Subcutaneous adipose tissue (tissue), 4 donors: Measurements from ENCODE around the gene ZMYND12. TPM values are rescaled to one million over a fixed set of nuclear protein-coding genes. Genes with fewer than 3 reads are reported as not detected.

Experiments used
- small RNA-seq: library from RNA; depleted of rRNA; stranded (forward); fragments of <200 nt; gene quantifications from one replicate; pipeline ENCODE3, GENCODE V24; 2016
- total RNA-seq, 4 donors: library from RNA; depleted of rRNA; stranded (reverse); fragments of >200 nt; gene quantifications; one replicate each; pipeline ENCODE4 v1.1.0, GENCODE V29; 2016
- TF ChIP-seq, protein P1 (sequence below): fragments of 450-650 bp; IDR thresholded peaks from one replicate; pipeline ENCODE4 v1.5.1; 2016; ENCODE audit warnings: low read depth, mild to moderate bottlenecking, control low read depth, antibody characterized with exemption, moderate library complexity

The ZMYND12 gene
- total RNA-seq, 4 donors from 2014 or later, result 3.1 to 7.5 (median 3.7) TPM; not detected in 1

DNA sequence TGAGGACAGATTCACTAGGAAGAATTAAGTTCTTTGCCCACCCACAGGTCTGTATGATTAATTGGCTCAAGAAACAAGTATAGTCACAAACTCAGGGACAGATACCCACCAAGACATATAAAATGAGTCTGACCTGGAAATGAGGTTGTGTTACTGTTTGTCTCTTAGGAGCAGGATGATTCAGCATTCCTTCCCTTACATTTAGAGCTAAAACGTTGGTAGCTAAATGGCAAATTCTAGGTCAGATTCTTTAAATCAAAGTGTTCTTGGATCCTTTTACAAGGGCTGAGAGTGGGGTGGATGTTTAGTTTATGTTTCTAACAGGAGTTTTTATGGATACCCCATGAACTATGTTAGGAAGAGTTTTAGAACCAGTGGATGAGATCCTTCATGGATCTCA is 70.5 kb downstream of the ZMYND12 start:
- TF ChIP-seq, protein P1, sequence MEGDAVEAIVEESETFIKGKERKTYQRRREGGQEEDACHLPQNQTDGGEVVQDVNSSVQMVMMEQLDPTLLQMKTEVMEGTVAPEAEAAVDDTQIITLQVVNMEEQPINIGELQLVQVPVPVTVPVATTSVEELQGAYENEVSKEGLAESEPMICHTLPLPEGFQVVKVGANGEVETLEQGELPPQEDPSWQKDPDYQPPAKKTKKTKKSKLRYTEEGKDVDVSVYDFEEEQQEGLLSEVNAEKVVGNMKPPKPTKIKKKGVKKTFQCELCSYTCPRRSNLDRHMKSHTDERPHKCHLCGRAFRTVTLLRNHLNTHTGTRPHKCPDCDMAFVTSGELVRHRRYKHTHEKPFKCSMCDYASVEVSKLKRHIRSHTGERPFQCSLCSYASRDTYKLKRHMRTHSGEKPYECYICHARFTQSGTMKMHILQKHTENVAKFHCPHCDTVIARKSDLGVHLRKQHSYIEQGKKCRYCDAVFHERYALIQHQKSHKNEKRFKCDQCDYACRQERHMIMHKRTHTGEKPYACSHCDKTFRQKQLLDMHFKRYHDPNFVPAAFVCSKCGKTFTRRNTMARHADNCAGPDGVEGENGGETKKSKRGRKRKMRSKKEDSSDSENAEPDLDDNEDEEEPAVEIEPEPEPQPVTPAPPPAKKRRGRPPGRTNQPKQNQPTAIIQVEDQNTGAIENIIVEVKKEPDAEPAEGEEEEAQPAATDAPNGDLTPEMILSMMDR, result no peak

DNA sequence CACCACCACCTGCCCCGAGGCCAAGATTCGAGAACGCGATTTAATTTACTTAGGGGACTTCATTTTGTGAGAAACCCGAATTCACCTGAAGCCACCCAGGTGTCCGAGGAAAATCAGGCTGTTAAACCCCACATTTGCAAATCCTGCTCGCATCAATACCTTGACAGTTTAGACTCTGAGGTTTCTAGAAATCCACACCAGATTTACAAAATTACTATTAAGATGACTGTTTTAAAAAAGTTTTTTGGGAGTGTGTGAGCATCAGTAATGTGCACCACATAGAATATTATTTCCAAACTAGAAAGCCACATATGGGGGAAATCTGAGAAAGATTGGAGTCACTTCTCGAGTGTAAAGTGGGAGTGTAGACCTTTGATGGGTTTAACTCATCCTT is 74.5 kb downstream of the ZMYND12 start:
- TF ChIP-seq, protein P1, result no peak

DNA sequence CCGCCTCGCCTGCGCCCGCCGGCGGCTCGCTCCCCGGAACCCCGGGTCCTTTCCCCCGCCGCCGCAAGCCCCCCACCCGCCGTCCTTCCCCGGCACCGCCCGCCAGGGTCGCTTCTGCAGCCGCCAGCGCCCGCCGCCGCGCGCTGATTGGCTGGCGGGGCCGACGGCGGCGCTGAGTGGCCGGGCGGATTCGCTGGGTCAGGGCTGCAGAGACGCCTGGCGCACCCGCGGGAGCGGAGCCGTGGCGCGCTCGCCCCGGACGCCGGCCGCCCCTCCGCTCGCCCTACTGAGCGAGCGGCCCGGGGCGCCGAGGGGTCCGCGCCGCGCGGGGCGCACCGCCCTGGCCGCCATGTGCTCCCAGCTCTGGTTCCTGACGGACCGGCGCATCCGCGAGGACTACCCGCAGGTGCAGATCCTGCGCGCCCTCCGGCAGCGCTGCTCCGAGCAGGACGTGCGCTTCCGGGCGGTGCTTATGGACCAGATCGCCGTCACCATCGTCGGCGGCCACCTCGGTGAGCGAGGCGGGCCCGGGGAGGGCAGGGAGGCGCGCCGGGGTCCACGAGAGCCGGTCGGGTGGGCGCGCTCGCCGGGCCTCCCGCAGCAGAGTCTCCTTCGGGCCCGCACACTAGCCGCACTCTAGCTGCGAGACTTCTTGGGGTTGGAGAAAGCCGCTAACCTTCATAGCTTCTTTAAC is 75.1 kb downstream of the ZMYND12 start, which contains the start of gene RIMKLA:
Gene RIMKLA (plus strand): TSS at position 207 of the 694 bp plus-strand sequence. CDS start 143 bp downstream, at position 350.
- TF ChIP-seq, protein P1, result no peak

Small RNA genes lying within 50 kb of the gene (small RNA-seq; reads per million reads assigned to genes)
- not detected for gene TMSB4XP1

Other genes starting within 250 kb of the ZMYND12 start
- 10 to 100 TPM; 50.2 to 63.1 (median 56.6) TPM for gene FOXJ3, start 120.8 kb downstream of the ZMYND12 start, total RNA-seq
- gene RIMKLA, start 75.2 kb downstream of the ZMYND12 start, total RNA-seq, result under 1 TPM; 0.16 to 0.22 (median 0.18) TPM
- 10 to 100 TPM; 46.3 to 92.4 (median 64.0) TPM for gene PPCS, start 521 bp upstream of the ZMYND12 start, total RNA-seq
- 1 to 10 TPM; 1.9 to 3.9 (median 2.3) TPM for gene CCDC30, start 7.3 kb upstream of the ZMYND12 start, total RNA-seq
- gene PPIH, start 202.4 kb upstream of the ZMYND12 start, total RNA-seq, result 10 to 100 TPM; 11.9 to 23.6 (median 20.2) TPM
- gene YBX1, start 226.4 kb upstream of the ZMYND12 start, total RNA-seq, result 100 to 1,000 TPM; 594 to 809 (median 657) TPM